Astrocyte of the cerebellum (primary cell): ENCODE data around the gene TRIB2.

Source experiments
- DNase-seq: peaks from one replicate; pipeline ENCODE4 v3.0.0-alpha.2; 2011; ENCODE audit warnings: low read depth
- H3K4me3 ChIP-seq: 2 replicates; pipeline ENCODE4 v1.5.1; 2011; ENCODE audit warnings: mild to moderate bottlenecking, low read depth, low read length, moderate library complexity
- in situ Hi-C: cut with HindIII; loops from 2 replicates; pipeline ENCODE4 v1.10.0; 2017; ENCODE audit warnings: low sequenced_read_pairs
- TF ChIP-seq, protein P1 (sequence below): IDR thresholded peaks from 2 replicates; pipeline ENCODE4 v1.5.1; 2012; ENCODE audit warnings: low read length, low read depth, moderate library complexity, mild to moderate bottlenecking; ENCODE audit errors: missing control alignments

TRIB2 gene

DNA sequence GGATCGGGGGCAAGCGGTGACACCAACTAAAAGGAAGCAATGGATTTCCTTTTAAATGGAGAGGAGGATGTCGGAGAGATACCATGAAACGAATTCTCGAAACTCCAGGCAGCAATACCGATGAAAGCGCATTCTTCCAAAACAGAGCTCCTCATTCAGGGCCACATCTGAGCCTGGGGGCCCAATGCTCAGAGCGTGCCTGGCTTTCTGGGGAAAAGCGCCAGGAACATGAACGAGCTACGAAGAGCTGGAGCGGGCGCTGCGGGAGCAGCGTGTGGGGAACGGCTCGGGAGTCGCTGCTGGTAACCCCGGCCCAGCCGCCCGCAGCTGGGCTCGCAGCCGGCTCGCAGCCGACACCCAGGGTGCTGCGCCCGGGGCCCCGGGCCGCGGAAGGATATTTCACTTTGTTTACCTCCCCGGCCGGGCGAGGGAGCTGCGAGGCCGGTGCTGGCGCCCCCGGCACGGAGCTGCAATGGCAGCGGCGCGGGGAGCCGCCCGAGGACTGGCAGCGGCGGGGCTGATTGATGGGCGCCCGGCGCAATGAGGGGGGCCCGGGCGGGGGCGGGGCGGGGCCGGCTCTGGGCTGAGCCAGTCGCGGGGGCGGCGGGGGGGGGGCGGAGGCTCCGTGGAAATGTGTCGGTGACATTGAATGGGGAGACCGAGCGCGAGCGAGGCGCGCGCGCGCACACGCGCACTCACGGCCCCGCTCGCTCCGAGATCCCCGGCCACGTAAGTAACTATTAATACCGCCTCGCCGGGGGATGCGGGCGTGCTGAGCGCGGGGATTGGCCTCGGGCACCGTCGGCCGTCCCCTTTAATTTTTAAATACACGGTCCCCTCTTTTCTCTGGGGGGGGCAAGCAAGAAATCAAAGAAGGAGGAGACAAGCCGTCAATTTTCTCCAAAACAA lies at the start of gene TRIB2:
TSS of gene TRIB2 (plus strand) at position 655 of the 909 bp plus-strand sequence. CDS start 1,372 bp downstream, outside the sequence.
- no peak for DNase-seq
- H3K4me3 ChIP-seq = peak within 1 kb of the TSS; percentile 72
- TF ChIP-seq, protein P1, sequence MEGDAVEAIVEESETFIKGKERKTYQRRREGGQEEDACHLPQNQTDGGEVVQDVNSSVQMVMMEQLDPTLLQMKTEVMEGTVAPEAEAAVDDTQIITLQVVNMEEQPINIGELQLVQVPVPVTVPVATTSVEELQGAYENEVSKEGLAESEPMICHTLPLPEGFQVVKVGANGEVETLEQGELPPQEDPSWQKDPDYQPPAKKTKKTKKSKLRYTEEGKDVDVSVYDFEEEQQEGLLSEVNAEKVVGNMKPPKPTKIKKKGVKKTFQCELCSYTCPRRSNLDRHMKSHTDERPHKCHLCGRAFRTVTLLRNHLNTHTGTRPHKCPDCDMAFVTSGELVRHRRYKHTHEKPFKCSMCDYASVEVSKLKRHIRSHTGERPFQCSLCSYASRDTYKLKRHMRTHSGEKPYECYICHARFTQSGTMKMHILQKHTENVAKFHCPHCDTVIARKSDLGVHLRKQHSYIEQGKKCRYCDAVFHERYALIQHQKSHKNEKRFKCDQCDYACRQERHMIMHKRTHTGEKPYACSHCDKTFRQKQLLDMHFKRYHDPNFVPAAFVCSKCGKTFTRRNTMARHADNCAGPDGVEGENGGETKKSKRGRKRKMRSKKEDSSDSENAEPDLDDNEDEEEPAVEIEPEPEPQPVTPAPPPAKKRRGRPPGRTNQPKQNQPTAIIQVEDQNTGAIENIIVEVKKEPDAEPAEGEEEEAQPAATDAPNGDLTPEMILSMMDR = no peak
- in situ Hi-C loops = no loop called here

DNA sequence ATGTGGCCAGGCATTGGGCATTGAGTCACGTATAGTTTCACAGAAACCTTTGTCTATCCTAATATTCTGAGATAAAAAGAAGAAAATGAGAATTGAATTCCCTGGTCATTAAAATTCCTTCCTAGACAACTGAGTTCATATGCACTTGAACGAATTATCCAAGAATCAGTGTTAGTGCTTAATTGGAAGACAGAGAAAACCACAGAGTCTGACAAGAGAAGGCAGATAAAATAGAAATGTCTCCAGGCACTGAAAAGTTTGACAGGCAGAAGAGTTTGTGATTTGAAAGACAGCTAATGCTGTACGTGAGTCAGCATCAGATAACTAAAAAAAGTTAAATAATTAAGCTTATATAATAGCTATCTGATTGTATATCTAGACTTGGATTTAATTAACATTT lies 47.7 kb upstream of the TRIB2 start:
- no peak for DNase-seq
- in situ Hi-C loops = no loop called here
- TF ChIP-seq, protein P1 = no peak
- H3K4me3 ChIP-seq = no peak overlapping the region

DNA sequence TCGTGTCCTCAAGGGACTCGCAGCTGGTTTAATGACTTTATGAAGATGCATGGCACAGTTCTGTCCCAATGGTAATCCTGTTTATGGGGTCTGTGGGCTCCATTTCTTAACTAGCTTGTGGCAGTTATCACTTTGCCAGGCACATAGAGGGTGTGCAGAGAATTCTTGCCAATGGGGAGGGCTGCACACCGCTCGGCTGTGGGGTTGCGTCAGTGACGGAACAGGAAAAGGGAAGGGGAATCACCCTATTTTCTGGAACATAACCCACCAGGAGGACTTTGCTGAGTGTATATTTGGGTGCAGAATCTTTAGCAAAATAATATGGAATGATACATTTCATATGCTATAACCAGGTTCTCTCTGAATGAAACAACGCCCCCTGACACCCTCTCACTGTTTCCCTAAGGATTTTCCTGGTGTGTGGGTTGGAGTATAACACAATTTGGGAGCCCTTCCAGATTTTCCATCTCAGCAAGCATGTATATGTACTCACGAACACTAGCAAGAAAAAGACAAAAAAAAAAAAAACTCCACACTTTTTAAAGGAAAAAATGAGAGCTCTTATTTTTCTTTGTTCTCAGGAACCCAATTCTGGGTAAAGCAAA lies 43.9 kb upstream of the TRIB2 start:
- no peak for DNase-seq
- TF ChIP-seq, protein P1 = no peak
- in situ Hi-C loops = no loop called here
- H3K4me3 ChIP-seq = no peak overlapping the region

DNA sequence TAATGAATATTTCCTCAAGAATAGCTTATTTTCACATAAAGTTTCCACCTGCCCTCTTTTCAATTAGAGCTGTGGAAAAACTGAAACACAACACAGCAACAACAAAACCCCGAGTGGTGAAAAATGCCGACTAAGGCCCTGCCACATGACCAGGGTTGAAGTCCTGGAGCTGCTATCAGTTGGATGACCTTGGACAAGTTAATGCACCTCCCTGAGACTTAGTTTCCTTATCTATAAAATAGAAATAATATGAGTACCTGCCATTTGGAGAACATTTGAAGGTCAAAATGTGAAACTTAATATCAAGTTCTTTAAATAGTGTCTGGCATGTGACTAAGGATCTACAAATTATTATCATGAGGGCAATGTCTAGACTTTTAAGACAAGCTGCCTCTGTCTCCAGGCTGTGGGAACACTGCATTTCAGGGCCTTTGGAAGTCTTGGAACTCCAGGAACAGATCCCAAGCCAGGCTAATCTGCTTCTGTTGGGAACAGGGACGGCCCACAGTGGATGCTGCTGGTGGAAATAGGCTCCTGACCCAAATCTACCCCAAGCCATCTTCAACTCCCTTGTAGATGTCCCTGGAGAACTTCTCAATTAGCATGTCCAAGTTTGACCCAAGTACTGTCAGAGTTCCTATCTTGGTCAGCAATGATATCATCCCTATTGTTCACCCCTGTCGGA lies 42.0 kb upstream of the TRIB2 start:
- no peak overlapping the region for H3K4me3 ChIP-seq
- TF ChIP-seq, protein P1 = no peak
- no peak for DNase-seq
- in situ Hi-C loops = no loop called here

DNA sequence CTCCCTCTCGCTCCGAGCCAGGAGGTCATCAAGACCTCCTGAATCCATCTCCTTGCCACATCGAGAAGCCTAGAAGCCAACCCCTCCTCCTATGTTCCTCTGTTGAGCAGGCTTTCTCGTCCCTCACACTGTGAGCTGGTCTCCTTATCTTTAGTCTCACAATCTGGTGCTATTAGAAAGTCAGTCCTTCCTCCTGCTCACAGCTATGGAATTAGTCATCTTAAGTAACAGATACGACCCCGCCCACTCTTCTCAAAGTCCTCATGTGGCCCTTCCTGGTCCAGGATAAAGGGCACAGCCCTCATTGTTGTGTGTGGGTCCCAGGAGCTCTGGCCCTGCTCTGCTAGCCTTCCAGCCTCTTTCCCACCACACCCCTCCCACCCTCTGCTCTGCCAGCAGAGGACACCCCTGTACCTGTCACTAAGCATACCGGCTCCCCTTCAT lies 41.4 kb upstream of the TRIB2 start:
- in situ Hi-C loops = no loop called here
- no peak overlapping the region for H3K4me3 ChIP-seq
- TF ChIP-seq, protein P1 = no peak
- no peak for DNase-seq

DNA sequence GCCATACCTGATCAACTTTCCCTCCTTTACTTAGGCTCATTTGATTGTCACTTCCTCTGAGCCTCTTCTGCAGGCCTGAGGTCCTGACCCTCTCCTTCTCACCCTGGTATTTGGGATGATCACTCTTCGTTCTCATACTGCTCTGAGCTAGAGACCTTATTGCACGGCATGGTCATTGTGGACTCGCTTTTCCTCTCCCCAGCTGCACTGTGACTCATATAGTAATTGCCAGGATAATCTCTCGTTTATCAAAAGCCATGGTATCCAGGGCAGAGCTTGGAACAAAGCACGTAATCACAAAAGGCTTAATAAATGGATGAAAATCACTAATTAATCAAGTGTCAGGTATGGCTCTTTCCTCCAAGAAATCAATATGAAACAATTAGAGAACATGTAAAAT lies 40.9 kb upstream of the TRIB2 start:
- no peak overlapping the region for H3K4me3 ChIP-seq
- DNase-seq = no peak
- in situ Hi-C loops = no loop called here
- TF ChIP-seq, protein P1 = no peak
